ENCODE measurements around the gene ALDH18A1. TPM values are rescaled to one million over a fixed set of nuclear protein-coding genes. Genes with fewer than 3 reads are reported as not detected.

ALDH18A1 gene
- total RNA-seq, 3 donors from 2014 or later (not counting 1 experiment from before 2014, with no cell fraction given), result 20.7 to 33.4 (median 25.2) TPM

GRCh38 chr10:95561864-95562177 is 94.7 kb downstream of the ALDH18A1 start:
- H3K27me3 Mint-ChIP-seq (ENCODE audit: low read depth in 2 of 2), result peaks cover 8 to 23% of the 10 kb centered on the region in 2 donors

DNA sequence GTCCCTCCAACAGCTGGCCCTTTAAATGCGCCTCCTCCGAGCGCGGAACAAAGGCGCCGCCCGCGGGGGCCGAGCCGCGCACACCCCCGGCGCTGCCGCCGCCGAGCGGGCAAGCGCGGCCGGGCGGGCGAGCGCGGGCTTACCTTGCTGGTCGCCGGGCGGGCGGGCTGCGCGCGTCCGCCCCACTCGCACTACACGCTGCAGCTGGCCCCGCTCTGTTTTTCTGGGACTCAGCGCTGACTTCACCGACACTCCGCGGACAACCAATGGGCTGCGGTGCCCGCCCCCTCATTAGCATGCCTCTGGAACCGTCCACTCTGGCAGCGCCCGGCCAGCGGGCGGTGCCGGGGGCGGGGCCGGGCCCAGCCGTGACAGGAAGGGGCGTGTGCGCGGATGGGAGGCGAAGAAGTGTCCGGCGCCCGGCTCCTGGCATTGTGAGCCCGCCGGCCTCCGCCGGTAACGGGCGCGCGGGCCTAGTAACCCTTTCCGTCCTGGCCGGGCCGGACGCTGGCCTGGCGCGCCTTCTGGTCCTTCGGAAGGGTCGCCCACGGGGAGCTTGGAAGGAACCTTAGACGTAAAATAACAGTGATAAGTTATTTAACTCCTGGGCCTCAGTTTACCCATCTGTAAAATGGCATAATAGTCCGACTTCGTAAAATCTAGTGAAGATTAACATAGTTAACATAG is 95.2 kb downstream of the ALDH18A1 start, which contains the start of gene SORBS1:
TSS of gene SORBS1 (minus strand) at position 195 of the 687 bp plus-strand sequence. CDS start 120,236 bp downstream, outside the sequence.
- Histone ChIP-seq H3K27ac (ENCODE audit: low read length) (peak within 1 kb of the TSS; percentile 44), H3K36me3 (ENCODE audit: control insufficient read depth, insufficient read depth, low read length) (no peaks in the 10 kb centered on the region), H3K4me1 (ENCODE audit: control insufficient read depth, insufficient read depth, low read length) (peaks cover 12% of the 10 kb centered on the region), H3K9me3 (ENCODE audit: control insufficient read depth, insufficient read depth, low read length) (no peaks in the 10 kb centered on the region), H3K4me3 (ENCODE audit: low read length) (peak within 1 kb of the TSS; percentile 79), H3K27me3 (ENCODE audit: control insufficient read depth, insufficient read depth, low read length) (no peaks in the 10 kb centered on the region)
- Mint-ChIP-seq H3K36me3 (no peaks in the 10 kb centered on the region), H3K4me1 (peaks cover 14 to 15% of the 10 kb centered on the region in 2 donors), H3K4me3 (peak within 1 kb of the TSS; percentile 98), H3K27me3 (ENCODE audit: low read depth in 2 of 2) (peaks cover 8 to 22% of the 10 kb centered on the region in 2 donors), H3K27ac (peak within 1 kb of the TSS; percentile 79 to 90), H3K9me3 (no peaks in the 10 kb centered on the region)
- TF ChIP-seq CTCF (IDR thresholded peaks at IDR 0.05), result no peak
- 1% methylated on average over 77 of the region's 77 CpGs for WGBS (ENCODE audit: insufficient coverage)
- ATAC-seq (peak; percentile 96 to 100 (median 96)), DNase-seq (peak; percentile 91 to 93)
- intact Hi-C loops (cut with micrococcal nuclease), result no loop called here

More at GRCh38 chr10:95561864-95562177, 94.7 kb downstream of the ALDH18A1 start:
- intact Hi-C loops (cut with micrococcal nuclease), result no loop called here
- Mint-ChIP-seq H3K27ac (peak overlapping the region; percentile 79 to 90), H3K4me1 (peaks cover 14 to 15% of the 10 kb centered on the region in 2 donors), H3K4me3 (peak overlapping the region; percentile 98), H3K9me3 (no peaks in the 10 kb centered on the region), H3K36me3 (no peaks in the 10 kb centered on the region)
- Histone ChIP-seq H3K9me3 (ENCODE audit: control insufficient read depth, insufficient read depth, low read length) (no peaks in the 10 kb centered on the region), H3K36me3 (ENCODE audit: control insufficient read depth, insufficient read depth, low read length) (no peaks in the 10 kb centered on the region), H3K4me1 (ENCODE audit: control insufficient read depth, insufficient read depth, low read length) (peaks cover 12% of the 10 kb centered on the region), H3K27ac (ENCODE audit: low read length) (no peak overlapping the region), H3K27me3 (ENCODE audit: control insufficient read depth, insufficient read depth, low read length) (no peaks in the 10 kb centered on the region), H3K4me3 (ENCODE audit: low read length) (peak overlapping the region; percentile 39)
- ATAC-seq, result no peak
- WGBS (ENCODE audit: insufficient coverage), result 75% methylated on average over 6 of the region's 7 CpGs
- TF ChIP-seq CTCF (IDR thresholded peaks at IDR 0.05), result no peak
- DNase-seq, result no peak

DNA sequence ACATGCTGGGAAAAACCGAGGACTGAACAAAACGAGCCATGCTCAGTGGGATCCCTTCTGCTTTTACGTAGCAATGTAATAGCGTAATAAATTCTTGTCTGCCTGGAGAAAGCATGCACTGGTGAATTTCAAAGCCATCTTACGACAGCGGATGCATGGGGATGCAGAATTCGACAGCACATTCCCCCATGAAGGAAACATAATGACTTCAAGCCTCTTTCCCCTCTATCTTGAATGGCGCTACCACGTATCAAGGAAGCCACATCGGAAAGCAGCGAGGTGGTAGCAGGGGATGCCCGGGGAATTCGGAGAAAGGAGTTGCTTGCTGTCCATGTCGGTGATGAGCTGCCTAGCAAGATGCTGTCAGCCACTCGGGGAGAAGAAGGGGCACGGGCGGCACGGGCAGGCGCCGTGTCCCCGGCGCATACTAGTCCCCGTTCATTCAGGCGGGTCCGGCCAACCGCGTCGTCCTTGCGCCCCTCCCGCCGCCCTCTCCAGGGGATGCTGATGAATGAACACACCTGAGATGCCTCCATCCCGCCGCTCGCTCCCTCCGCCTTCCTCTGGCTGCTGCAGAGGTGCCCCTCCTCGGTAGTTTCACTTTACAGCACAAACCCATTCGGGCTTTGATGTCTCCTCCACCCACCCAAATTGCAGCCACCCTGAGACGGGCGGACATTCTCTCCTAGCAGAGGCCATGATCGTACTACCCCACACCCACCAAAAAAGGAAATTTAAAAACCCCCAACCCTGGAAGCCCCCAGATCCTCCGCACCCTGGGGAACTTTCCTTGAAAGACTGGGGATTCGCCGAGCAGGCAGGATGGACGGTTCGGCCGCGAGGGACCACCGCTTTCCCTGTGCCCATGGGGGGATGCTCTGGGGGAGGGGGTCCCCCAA is 96.0 kb downstream of the ALDH18A1 start:
- peak overlapping the region; percentile 44 for H3K27ac ChIP-seq (ENCODE audit: low read length)
- peaks cover 14 to 15% of the 10 kb centered on the region in 2 donors for H3K4me1 Mint-ChIP-seq
- H3K9me3 Mint-ChIP-seq, result no peaks in the 10 kb centered on the region
- ATAC-seq (peak; percentile 22 to 36 (median 26)), DNase-seq (peak; percentile 37 to 66)
- H3K9me3 ChIP-seq (ENCODE audit: control insufficient read depth, insufficient read depth, low read length), result no peaks in the 10 kb centered on the region
- H3K27me3 Mint-ChIP-seq (ENCODE audit: low read depth in 2 of 2), result peaks cover 4 to 14% of the 10 kb centered on the region in 2 donors
- H3K36me3 ChIP-seq (ENCODE audit: control insufficient read depth, insufficient read depth, low read length), result no peaks in the 10 kb centered on the region
- peak overlapping the region; percentile 98 for H3K4me3 Mint-ChIP-seq
- H3K4me3 ChIP-seq (ENCODE audit: low read length), result peak overlapping the region; percentile 79
- peaks cover 12% of the 10 kb centered on the region for H3K4me1 ChIP-seq (ENCODE audit: control insufficient read depth, insufficient read depth, low read length)
- 8% methylated on average over 48 of the region's 48 CpGs for WGBS (ENCODE audit: insufficient coverage)
- no peaks in the 10 kb centered on the region for H3K36me3 Mint-ChIP-seq
- no peak for TF ChIP-seq CTCF (IDR thresholded peaks at IDR 0.05)
- intact Hi-C loops (cut with micrococcal nuclease), result no loop called here
- H3K27me3 ChIP-seq (ENCODE audit: control insufficient read depth, insufficient read depth, low read length), result no peaks in the 10 kb centered on the region
- peak overlapping the region; percentile 79 to 90 for H3K27ac Mint-ChIP-seq
